ENCODE data around the gene ASB1. TPM values are rescaled to one million over a fixed set of nuclear protein-coding genes. Genes with fewer than 3 reads are reported as not detected.

ASB1 gene
- total RNA-seq, 2 donors from 2014 or later, result 6.6 to 9.9 TPM

- WGBS, 2 donors, result 85 to 90% methylated on average over 6 of the region's 6 CpGs
These were observed 35.2 kb downstream of the ASB1 start for GRCh38 chr2:238461916-238462315.

GRCh38 chr2:238462782-238463396 is 36.2 kb downstream of the ASB1 start:
- WGBS, 2 donors, result 58 to 59% methylated on average over 2 of the region's 2 CpGs
- ATAC-seq, result no peak

More at GRCh38 chr2:238461916-238462315, 35.2 kb downstream of the ASB1 start:
- no peak for DNase-seq
- no peak for TF ChIP-seq CTCF (IDR thresholded peaks at IDR 0.05)
- no peak for TF ChIP-seq POLR2A (IDR thresholded peaks at IDR 0.05)
- Histone ChIP-seq H3K36me3 (replicated peaks in 1 of 2; ENCODE audit: insufficient read depth in 1 of 2, low read depth in 2 of 2) (no peaks in the 10 kb centered on the region), H3K9me3 (no peaks in the 10 kb centered on the region), H3K27me3 (no peaks in the 10 kb centered on the region), H3K4me1 (no peaks in the 10 kb centered on the region), H3K27ac (no peak overlapping the region), H3K4me3 (no peak overlapping the region)
- ATAC-seq, result no peak
- intact Hi-C loops (cut with DNase I), result loop anchor here (10.0 kb wide), 1 partner anchor 97 kb away; no protein-coding TSS in a partner anchor

GRCh38 chr2:238464389-238464788 is 37.7 kb downstream of the ASB1 start:
- intact Hi-C loops (cut with DNase I), result loop anchor here (10.0 kb wide), 1 partner anchor 100 kb away; no protein-coding TSS in a partner anchor
- H3K36me3 ChIP-seq (replicated peaks in 1 of 2; ENCODE audit: insufficient read depth in 1 of 2, low read depth in 2 of 2), result no peaks in the 10 kb centered on the region
- TF ChIP-seq CTCF (IDR thresholded peaks at IDR 0.05) (no peak), POLR2A (IDR thresholded peaks at IDR 0.05) (no peak)
- 87% methylated on average over 10 of the region's 10 CpGs for WGBS, 2 donors
- no peaks in the 10 kb centered on the region for H3K27me3 ChIP-seq
- ATAC-seq, result no peak
- no peak for DNase-seq
- H3K4me1 ChIP-seq, result no peaks in the 10 kb centered on the region
- H3K4me3 ChIP-seq, result no peak overlapping the region
- H3K27ac ChIP-seq, result no peak overlapping the region
- no peaks in the 10 kb centered on the region for H3K9me3 ChIP-seq

More at GRCh38 chr2:238462782-238463396, 36.2 kb downstream of the ASB1 start:
- intact Hi-C loops (cut with DNase I), result loop anchor here (10.0 kb wide), 1 partner anchor 98 kb away; no protein-coding TSS in a partner anchor
- H3K4me3 ChIP-seq, result no peak overlapping the region
- no peak for TF ChIP-seq POLR2A (IDR thresholded peaks at IDR 0.05)
- TF ChIP-seq CTCF (IDR thresholded peaks at IDR 0.05), result peak in 6 of 7 experiments; percentile 42 to 69 (median 62)
- H3K27ac ChIP-seq, result no peak overlapping the region
- no peaks in the 10 kb centered on the region for H3K27me3 ChIP-seq
- H3K36me3 ChIP-seq (replicated peaks in 1 of 2; ENCODE audit: insufficient read depth in 1 of 2, low read depth in 2 of 2), result no peaks in the 10 kb centered on the region
- no peaks in the 10 kb centered on the region for H3K9me3 ChIP-seq
- DNase-seq, result no peak
- H3K4me1 ChIP-seq, result no peaks in the 10 kb centered on the region

- ATAC-seq, result no peak
- no peaks in the 10 kb centered on the region for H3K9me3 ChIP-seq
- WGBS, 2 donors, result 83 to 90% methylated on average over 14 to 22 of the region's 22 CpGs
- no peaks in the 10 kb centered on the region for H3K4me1 ChIP-seq
- no peaks in the 10 kb centered on the region for H3K36me3 ChIP-seq (replicated peaks in 1 of 2; ENCODE audit: insufficient read depth in 1 of 2, low read depth in 2 of 2)
- no peak overlapping the region for H3K27ac ChIP-seq
- no peak for TF ChIP-seq CTCF (IDR thresholded peaks at IDR 0.05)
- TF ChIP-seq POLR2A (IDR thresholded peaks at IDR 0.05), result no peak
- no peak overlapping the region for H3K4me3 ChIP-seq
- intact Hi-C loops (cut with DNase I), result loop anchor here (10.0 kb wide), 1 partner anchor 101 kb away; no protein-coding TSS in a partner anchor
- DNase-seq, result no peak
- no peaks in the 10 kb centered on the region for H3K27me3 ChIP-seq
These were observed 38.9 kb downstream of the ASB1 start for GRCh38 chr2:238465487-238466242.

Measured in body of pancreas (tissue), 4 donors.